Activated gamma-delta T cell treated with Interleukin-2 at 50 U/mL for 16 hours (primary cell): Measurements from ENCODE around the gene NCR2.
A peak's percentile ranks its signal among the peaks of the same experiment; 100 is the strongest.
"Not testable (repeated sequence)": the region's sequence is repeated elsewhere in the genome, so short reads cannot be mapped to it uniquely, and the experiment has no call there.

Experiments
- DNase-seq: peaks from one replicate; pipeline ENCODE4 v3.0.0-alpha.2; 2020

The NCR2 gene

DNA sequence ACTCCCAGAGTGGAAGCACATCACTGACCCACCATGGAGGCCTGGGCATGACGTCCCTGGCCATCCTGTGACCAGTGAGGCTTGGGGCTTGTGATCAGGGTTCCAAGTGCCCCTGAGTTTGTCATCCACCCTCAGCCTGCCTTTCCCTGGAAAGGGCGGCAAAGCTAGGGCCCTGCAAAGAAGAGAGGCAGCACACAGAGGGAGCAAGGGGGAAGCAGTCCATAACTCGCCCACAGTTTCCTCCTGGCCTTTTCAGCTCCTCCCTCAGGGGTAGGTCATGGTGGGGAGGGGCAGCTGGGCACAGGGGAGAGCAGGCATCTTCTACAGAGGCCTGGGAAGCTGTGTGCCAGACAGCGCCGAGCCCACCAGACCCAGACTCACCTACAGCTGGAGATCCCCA lies at the start of gene NCR2:
TSS of gene NCR2 (plus strand) at position 313 of the 400 bp plus-strand sequence. CDS start 269 bp downstream, outside the sequence.
- DNase-seq = no peak

DNA sequence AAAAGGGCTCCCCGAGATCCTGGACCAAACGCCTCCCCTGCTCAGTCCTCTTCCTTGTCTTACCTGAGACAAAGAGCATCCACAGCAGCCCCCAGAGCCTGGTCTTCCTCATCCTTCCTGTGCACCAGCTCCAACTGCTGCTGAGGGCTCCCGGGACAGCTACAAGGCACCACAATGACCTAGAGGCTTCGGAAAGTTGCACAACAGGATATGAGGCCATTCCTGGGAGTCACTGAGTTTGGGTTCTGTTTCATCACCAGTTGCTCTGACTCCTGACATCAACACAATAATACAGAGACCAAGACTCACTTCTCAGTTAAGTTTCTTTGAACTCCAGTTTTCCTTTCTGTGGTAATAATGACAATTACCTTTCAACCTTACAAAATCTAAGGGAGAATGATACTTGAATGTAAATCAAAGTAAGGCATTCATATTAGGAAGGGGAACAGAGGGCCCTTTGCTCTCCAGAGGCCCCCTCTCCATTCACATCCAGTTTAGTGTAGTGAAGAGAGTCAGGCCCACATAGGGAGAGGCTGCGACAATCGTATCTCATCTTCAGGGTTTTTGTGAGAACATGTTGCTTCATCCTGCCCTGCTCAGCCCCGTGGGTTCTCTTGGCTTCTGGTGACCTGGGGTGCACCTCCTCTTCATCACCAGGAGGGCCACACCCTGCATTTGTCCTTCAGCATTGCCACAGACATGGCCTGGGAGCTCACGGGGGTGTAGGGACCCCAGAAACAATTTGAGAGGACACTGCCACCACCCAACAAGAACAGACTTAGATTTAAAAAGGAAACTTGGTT lies 48.7 kb upstream of the NCR2 start, which contains the start of gene TREM1:
TSS of gene TREM1 (minus strand) at position 139 of the 803 bp plus-strand sequence. CDS start at position 112, 27 bp downstream.
- no peak for DNase-seq

GRCh38 chr6:41288030-41288753 lies 47.2 kb upstream of the NCR2 start:
- no peak for DNase-seq

GRCh38 chr6:41288754-41289129 lies 46.7 kb upstream of the NCR2 start:
- DNase-seq = no peak

- no peak for DNase-seq
Observed at GRCh38 chr6:41289815-41290214, 45.6 kb upstream of the NCR2 start.

- DNase-seq = no peak
Observed at GRCh38 chr6:41291717-41292116, 43.7 kb upstream of the NCR2 start.

GRCh38 chr6:41294214-41294872 lies 41.1 kb upstream of the NCR2 start:
- DNase-seq = no peak

DNA sequence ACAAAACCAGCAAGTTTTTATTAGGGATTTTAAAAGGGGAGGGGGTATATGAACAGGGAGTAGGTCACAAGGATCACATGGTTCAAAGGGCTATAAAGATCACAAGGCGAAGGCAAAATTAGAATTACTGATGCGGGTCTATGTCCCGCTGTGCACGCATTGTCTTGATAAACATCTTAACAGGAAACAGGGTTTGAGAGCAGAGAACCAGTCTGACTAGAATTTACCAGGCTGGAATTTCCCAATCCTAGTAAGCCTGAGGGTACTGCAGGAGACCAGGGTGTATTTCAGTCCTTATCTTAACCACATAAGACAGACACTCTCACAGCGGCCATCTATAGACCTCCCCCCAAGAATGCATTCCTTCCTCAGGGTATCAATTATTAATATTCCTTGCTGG lies 38.2 kb upstream of the NCR2 start:
- not testable (repeated sequence) for DNase-seq

GRCh38 chr6:41298785-41299502 lies 36.5 kb upstream of the NCR2 start:
- DNase-seq = no peak

DNA sequence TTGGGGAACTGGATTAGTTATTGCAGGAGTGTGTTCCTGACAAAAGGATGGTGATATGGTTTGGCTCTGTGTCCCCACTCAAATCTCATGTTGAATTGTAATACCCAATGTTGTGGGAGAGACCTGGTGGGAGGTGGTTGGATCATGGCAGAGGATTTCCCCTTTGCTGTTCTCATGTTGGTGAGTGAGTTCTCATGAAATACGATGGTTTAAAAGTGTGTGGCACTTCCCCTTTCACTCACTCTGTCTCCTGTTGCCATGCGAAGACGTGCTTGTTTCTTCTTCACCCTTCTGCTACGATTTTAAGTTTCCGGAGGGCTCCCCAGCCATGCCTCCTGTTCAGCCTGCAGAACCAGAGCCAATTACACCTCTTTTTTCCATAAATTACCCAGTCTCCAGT lies 32.8 kb upstream of the NCR2 start:
- DNase-seq = no peak

DNA sequence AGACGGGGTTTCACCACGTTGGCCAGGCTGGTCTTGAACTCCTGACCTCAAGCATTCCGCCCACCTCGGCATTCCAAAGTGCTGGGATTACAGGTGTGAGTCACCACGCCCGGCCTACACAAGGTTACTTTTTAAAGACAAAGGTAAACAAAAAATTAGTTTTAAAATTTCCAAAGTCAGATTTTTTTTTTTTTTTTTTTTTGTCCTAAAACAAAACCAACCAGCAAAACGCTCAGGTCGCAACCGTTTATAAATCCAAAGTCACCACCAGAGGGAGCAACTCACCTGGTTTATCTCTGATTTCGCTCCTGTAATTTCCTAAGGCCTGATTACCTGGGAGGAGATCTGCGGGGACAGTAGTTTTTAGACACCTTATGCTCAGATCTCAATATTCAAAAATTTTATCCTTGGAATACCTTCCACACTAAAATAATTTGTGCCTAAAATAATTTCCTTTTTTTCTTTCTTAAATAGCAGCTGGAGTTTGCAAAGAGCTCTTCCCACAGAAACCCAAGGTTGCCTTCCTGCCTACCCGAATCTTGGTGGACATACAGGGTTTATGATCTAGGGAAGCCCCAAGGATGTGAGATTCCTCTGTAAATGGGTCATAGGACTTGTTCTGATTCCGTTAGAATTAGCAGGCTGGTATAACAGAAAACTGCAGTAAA lies 29.1 kb upstream of the NCR2 start:
- DNase-seq = peak; percentile 41

DNA sequence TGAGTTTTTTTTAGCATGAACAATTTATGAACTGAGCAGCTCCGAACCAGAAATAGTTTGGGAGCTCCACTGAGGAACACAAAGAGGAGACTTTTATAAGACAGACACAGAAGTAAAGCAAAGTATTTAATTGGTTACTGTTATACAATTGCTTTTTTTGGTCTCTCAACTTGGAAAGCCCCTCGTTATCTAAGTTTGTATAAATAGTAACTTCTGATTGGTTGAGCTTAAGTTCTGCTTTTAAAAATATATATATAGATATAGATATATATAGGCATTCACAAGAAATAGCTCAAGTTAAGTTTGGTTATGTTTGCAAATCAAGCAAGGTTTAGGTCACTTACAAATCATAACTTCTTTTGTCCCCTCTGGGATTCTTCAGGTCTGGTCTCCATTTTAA lies 20.2 kb upstream of the NCR2 start:
- no peak for DNase-seq

DNA sequence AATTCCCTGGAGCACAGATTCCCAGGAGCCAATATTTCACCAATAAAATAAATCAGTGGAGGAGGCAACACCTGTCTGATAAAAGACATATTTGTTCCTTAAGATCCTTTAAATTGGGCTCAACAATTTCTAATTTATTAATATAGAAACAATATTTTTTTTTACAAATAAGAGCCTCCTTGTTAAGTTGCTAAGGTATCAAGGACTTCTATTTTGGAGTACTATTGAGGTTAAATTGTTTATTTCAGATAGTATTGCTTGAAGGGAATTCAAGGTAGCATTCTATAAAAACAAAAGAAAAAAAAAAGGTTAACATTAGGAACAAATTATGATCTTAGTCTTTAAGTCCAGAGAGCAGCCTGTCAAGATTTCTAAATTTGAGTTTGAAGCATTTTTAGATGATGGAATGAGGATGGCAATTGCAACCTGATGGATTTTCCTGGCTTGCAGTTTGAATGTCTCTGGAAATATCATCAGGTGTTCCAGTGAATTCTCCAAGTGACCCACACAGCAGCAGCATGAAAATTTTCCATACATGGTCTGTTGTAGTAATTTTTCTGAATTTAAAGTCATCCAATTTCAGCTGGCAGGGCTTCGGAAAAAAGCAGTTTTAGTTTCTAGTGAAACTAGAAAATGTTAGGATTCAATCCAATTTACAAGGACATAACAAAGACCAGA lies 19.3 kb upstream of the NCR2 start:
- no peak for DNase-seq

- DNase-seq = no peak
Observed at GRCh38 chr6:41318261-41318653, 17.2 kb upstream of the NCR2 start.

DNA sequence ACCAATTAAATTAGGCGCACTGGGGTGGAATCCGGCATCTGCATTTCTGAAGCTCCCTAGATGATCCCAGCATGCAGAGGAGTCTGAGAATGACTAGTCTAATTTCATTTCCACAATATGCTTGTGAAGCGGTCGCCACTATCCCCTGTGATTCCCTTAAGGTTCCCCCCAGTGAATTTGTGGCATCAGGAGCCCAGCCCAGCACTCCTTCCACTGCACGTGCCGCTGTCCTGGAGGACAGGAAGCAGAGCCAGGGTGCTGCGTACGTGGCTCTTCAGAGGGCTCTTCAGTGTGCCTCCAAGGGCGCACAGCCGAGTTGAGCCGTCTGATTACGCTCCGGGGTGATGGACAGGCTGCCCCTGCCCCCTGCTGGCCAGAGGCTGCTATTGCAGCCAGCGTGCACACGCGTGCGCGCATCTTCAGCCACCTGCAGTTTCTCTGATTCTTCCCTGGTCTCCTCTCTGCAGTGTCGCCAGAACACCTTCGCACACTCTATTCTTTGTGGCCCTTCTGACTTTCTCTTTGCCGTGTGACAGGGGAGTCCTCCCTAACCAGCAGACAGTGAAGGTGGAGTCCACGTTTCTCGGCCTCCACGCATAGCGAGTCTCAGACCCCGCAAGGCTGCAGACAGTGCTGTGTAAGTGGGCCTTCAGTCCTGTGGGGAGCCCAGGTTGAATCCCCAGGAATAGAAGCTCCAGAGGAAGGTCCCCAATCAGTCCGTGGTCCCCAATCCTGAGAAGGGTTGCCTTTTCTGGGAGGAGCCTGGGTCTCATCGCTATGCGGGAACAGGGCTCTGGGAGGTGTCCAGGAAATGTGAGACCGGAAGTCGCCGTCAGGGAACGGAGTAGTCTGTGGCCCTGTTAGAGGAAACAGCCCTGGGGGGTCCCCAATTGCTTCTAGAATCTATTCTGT lies 16.5 kb upstream of the NCR2 start:
- peak; percentile 80 for DNase-seq

DNA sequence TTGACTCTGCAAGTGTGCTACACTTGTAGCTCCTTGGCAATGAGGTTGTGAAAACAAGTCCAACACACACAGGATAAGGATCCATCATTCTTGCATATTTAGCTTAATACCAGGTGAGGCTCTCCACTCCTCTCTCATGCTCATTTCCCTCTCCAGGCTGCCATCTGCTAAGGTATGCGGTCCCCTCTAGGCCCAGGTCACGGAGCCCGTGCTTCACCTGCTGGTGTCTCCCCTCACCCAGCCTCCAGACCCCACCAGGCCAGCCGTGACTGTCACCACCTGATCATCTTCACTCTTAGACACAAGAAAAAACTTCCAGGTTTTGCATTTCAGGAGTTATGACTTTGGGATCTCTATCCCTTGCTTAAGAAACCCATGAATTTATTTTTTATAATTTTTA lies 14.2 kb upstream of the NCR2 start:
- DNase-seq = no peak

GRCh38 chr6:41325446-41326066 lies 9.9 kb upstream of the NCR2 start:
- DNase-seq = no peak

DNA sequence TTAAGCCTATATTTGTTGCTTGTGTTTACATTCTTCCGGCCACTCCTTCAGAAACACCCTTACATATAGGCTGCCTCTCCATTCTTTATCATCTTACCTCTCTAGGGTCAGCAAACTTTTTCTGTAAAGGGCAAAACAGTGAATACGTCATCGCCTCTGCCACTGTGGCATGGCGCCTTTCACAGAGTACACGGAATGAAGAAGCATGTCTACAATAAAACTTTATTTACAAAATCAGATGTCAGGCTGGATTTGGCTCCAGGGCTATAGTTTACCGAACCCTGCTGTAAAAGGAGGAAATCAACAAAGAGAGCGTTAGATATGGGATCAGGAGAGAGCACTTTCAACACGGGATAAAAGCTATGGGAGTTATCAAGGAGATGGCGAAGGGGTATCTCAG lies 9.3 kb upstream of the NCR2 start:
- no peak for DNase-seq

GRCh38 chr6:41327177-41327576 lies 8.2 kb upstream of the NCR2 start:
- DNase-seq = no peak
